Right atrium auricular region (tissue), 2 donors: ENCODE data around the gene FAM193B. TPM values are rescaled to one million over a fixed set of nuclear protein-coding genes. Genes with fewer than 3 reads are reported as not detected.

Experiments used
- DNase-seq: peaks from one replicate; pipeline ENCODE4 v3.0.0-alpha.2; 2019; ENCODE audit warnings: low spot score
- H3K27ac ChIP-seq, 2 donors: fragments of 200-600 bp; sonication (generic); 1 replicate in 1 of 2; 2 replicates in 1 of 2; pipeline ENCODE4 v1.5.1; 2016 to 2019
- H3K27me3 ChIP-seq, 2 donors: fragments of 200-600 bp; sonication (generic); one replicate each; pipeline versions ENCODE4 v1.5.1 to v1.6.0; 2017 to 2019
- H3K36me3 ChIP-seq: fragments of 200-600 bp; sonication (generic); one replicate; pipeline ENCODE4 v1.5.1; 2016
- H3K4me1 ChIP-seq, 2 donors: fragments of 200-600 bp; sonication (generic); one replicate each; pipeline versions ENCODE4 v1.5.1 to v1.6.0; 2017 to 2019
- H3K4me3 ChIP-seq, 2 donors: fragments of 200-600 bp; sonication (generic); 1 replicate in 1 of 2; 2 replicates in 1 of 2; pipeline ENCODE4 v1.5.1; 2017 to 2019; ENCODE audit warnings: mild to moderate bottlenecking in 1 of 2, moderate library complexity in 1 of 2
- H3K9me3 ChIP-seq, 2 donors: fragments of 200-600 bp; sonication (generic); one replicate each; pipeline ENCODE4 v1.5.1; 2019
- total RNA-seq, 2 donors: library from RNA; depleted of rRNA; stranded (reverse); fragments of >200 nt; gene quantifications; one replicate each; pipeline ENCODE4 v1.1.0, GENCODE V29; 2016
- TF ChIP-seq, protein P1 (sequence below), 2 donors: fragments of 200-600 bp; sonication (generic); IDR thresholded peaks; one replicate each; pipeline ENCODE4 v1.5.1; 2019; ENCODE audit warnings: antibody characterized with exemption in 2 of 2

Gene FAM193B
- total RNA-seq, 2 donors from 2014 or later, result 9.8 to 20.7 TPM

DNA sequence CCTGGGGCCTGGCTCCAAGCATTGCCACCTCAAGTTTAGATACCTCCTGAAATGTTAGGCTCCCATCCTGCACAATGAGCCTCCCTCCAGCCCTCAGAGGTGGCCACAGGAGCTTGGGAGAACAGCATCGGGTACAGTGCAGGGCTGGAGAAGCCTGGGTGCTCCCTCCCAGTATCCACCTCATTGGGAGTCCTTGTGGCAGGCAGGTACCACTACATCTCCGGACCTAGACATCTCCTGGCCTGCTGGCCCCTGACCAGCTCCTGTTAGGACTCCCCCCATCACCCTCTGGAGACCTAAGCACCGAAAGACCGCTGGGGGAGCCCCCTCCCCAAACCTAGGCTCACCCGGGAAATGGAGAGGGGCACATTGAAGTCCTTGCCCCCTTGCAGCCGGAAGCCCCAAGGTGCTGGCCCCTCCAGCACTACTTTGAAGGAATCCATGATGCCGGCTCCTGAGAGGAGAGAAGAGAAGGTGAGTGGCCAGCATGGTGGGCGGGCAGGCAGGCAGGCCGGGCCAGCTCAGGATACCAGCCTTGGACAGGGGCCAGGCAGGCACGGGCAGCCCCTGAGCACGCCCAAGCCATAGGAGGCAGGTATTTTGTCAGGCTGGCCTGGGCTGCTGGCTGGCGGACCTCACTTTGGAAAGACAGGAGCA lies 58.2 kb downstream of the FAM193B start:
- no peak for DNase-seq
- Histone ChIP-seq H3K9me3 (no peaks in the 10 kb centered on the region), H3K27ac (peak overlapping the region; percentile 95 to 97), H3K27me3 (no peaks in the 10 kb centered on the region), H3K4me3 (peak overlapping the region; percentile 88 to 93), H3K4me1 (peaks cover 0 to 71% of the 10 kb centered on the region in 2 donors), H3K36me3 (peaks cover 26% of the 10 kb centered on the region)
- TF ChIP-seq, protein P1, sequence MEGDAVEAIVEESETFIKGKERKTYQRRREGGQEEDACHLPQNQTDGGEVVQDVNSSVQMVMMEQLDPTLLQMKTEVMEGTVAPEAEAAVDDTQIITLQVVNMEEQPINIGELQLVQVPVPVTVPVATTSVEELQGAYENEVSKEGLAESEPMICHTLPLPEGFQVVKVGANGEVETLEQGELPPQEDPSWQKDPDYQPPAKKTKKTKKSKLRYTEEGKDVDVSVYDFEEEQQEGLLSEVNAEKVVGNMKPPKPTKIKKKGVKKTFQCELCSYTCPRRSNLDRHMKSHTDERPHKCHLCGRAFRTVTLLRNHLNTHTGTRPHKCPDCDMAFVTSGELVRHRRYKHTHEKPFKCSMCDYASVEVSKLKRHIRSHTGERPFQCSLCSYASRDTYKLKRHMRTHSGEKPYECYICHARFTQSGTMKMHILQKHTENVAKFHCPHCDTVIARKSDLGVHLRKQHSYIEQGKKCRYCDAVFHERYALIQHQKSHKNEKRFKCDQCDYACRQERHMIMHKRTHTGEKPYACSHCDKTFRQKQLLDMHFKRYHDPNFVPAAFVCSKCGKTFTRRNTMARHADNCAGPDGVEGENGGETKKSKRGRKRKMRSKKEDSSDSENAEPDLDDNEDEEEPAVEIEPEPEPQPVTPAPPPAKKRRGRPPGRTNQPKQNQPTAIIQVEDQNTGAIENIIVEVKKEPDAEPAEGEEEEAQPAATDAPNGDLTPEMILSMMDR (IDR thresholded peaks at IDR 0.05), result no peak

DNA sequence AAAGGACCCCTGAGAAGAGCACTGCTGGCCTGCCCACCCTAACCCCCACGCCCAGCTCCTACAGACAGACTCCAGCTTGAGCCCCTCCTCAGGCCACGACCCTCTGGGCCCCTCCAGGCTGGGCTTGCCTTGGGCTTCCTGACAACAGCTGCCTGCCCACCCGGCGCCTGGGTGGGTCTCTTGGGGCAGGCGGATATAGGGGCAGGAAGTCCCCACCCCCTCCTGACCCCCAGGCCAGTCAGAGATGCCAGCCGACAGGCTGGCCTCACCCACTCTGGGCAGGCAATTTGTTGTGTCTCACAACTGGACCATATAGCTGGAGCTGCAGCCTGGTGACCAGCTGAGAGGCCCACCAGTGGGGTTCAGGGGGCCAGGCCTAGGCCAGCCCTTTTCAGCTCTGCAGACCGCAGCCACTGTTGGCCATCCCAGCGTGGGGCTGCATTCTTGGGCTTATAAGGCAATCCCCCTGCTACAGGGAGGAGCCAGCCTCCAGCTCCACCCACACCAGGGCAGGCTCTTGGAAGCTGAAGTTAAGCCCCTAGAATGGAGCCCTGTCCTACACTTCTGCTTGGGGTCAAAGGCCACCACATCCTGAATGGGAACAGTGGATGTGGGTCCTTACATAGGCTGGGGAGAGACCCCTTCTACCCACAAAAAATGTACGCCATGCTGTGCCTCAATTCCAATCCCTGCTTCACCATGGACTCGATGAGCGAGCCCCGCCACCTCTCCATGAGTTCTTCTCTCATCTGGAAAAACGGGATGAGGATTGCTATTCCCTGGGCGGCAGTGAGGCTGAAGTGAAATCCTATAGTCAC lies 58.9 kb downstream of the FAM193B start:
- Histone ChIP-seq H3K36me3 (peaks cover 34% of the 10 kb centered on the region), H3K27me3 (no peaks in the 10 kb centered on the region), H3K4me3 (peak overlapping the region; percentile 88 to 93), H3K9me3 (no peaks in the 10 kb centered on the region), H3K27ac (peak overlapping the region; percentile 95 to 97), H3K4me1 (peaks cover 0 to 71% of the 10 kb centered on the region in 2 donors)
- TF ChIP-seq, protein P1 (IDR thresholded peaks at IDR 0.05), result no peak
- peak; percentile 86 for DNase-seq

DNA sequence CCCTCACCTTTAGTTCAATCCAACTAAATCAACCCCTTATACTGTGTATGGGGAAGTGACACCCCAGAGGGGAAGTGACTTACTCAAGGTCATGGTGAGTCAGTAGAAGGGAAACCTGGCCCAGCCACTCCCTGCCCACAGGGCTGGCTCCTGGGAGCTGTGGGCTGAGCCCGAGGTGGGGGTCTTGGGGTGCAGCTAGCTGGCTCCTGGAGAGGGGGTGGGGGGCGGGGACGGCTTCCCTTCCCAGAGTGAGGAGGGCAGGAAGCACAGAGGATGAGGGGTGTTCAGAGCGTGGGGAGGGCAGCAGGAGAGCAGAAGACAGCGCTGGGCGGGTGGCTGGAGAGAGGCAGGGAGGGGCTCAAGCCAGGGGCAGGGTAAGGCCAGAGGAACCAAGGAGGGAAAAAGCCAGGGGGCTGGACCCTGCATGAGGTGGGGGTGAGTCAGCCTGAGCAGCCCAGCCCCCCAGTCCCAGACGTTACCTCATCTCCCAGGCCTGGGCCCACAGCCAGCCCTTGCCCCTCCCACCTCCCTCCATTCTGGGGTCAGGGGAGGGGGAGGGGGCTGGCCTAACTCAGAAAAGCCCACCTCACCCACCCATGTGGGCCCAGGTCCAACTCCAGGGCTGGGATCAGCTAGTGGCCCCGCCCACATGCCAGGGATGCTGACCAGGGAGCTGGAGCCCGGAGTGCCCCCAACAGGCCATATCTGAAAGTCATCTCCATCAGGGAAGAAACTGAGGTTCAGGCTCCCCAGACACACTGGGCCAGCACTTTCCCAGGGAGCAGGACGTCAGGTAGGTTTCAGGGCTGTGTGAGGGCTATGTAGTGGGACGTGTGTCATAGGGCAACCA lies 59.8 kb downstream of the FAM193B start:
- no peaks in the 10 kb centered on the region for H3K27me3 ChIP-seq
- TF ChIP-seq, protein P1 (IDR thresholded peaks at IDR 0.05), result peak in 1 of 2 donors; percentile 23
- peaks cover 42% of the 10 kb centered on the region for H3K36me3 ChIP-seq
- peaks cover 0 to 71% of the 10 kb centered on the region in 2 donors for H3K4me1 ChIP-seq
- H3K4me3 ChIP-seq, result peak overlapping the region in 1 of 2 donors; percentile 26
- DNase-seq, result peak; percentile 90
- peak overlapping the region; percentile 95 to 97 for H3K27ac ChIP-seq
- H3K9me3 ChIP-seq, result no peaks in the 10 kb centered on the region

DNA sequence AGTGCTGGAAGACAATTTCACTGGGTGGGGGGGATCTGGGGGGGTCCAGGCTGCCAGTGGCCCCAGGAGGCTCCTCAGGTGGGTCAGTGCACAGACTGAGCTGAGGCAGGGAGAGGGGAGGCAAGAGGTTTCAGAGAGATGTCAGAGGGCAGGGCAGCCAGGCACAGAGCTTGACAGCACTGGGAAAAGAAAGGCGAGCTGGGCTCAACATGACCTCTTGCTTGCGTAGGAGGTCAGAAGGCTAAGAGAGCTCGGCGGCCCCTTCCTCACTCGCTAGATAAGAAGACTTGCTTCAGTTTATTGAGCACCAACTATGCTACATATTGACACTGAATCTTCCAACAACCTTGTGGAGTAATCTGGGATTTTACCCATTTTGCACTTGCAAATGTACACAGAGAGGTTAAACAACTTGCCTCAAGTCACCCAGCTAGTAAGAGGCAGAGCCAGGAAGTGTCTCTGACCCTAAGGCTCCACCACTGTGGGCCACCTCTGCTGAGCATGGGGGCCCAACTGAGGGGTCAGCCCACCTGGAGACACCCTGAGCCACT lies 60.5 kb downstream of the FAM193B start:
- Histone ChIP-seq H3K4me3 (peak overlapping the region in 1 of 2 donors; percentile 26), H3K36me3 (peaks cover 50% of the 10 kb centered on the region)

DNA sequence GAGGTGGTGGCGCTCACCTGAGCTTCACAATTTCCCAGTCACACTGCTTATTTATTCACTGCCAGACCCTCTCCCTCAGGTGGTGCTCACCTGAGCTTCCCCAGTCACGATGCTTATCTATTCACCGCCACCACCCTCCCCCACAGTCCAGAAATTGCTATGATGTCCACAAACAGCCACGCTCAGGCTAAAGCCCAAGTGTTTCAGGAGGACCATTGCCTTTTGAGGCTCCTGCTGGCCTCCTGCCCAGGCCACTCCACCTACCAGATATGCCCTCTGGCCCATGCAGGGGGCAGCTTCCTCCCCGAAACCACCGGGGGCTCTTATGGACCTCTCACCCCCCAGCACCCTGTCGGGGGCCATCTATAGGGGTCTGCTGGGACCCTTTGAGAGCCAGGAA lies 61.5 kb downstream of the FAM193B start:
- DNase-seq, result no peak
- no peaks in the 10 kb centered on the region for H3K27me3 ChIP-seq
- H3K4me1 ChIP-seq, result peaks cover 0 to 62% of the 10 kb centered on the region in 2 donors
- no peak overlapping the region for H3K4me3 ChIP-seq
- peaks cover 60% of the 10 kb centered on the region for H3K36me3 ChIP-seq
- TF ChIP-seq, protein P1 (IDR thresholded peaks at IDR 0.05), result no peak
- no peaks in the 10 kb centered on the region for H3K9me3 ChIP-seq
- peak overlapping the region; percentile 95 to 97 for H3K27ac ChIP-seq

More for the DNA sequence above, 60.5 kb downstream of the FAM193B start:
- no peak for DNase-seq
- H3K27me3 ChIP-seq, result no peaks in the 10 kb centered on the region
- TF ChIP-seq, protein P1 (IDR thresholded peaks at IDR 0.05), result no peak
- H3K27ac ChIP-seq, result peak overlapping the region; percentile 95 to 97
- H3K9me3 ChIP-seq, result no peaks in the 10 kb centered on the region
- peaks cover 0 to 71% of the 10 kb centered on the region in 2 donors for H3K4me1 ChIP-seq
